Stimulated activated effector memory CD8-positive, alpha-beta T cell treated with anti-CD3 and anti-CD28 coated beads, Interleukin-12 subunit alpha, Interleukin-12 subunit beta, amount 100 ng/mL, for 72 hours (primary cell): ENCODE results near the gene TICAM2.

Experiments used
- ATAC-seq: fragments of 150-1000 bp; cut with Tn5 transposase; 2 replicates; pipeline ENCODE4 v1.10.0; 2021
- DNase-seq, 2 donors: peaks; one replicate each; pipeline ENCODE4 v3.0.0; 2021 to 2022; ENCODE audit warnings: low spot score in 2 of 2
- H3K27ac Mint-ChIP-seq: one replicate; pipeline ENCODE4 v1.8.0; 2022; ENCODE audit warnings: mild to moderate bottlenecking, mixed read lengths
- H3K36me3 Mint-ChIP-seq: one replicate; pipeline ENCODE4 v1.8.0; 2022; ENCODE audit warnings: mild to moderate bottlenecking, mixed read lengths
- H3K4me1 Mint-ChIP-seq: one replicate; pipeline ENCODE4 v1.8.0; 2022; ENCODE audit warnings: mixed read lengths
- H3K4me3 Mint-ChIP-seq: one replicate; pipeline ENCODE4 v1.8.0; 2022; ENCODE audit warnings: mild to moderate bottlenecking, mixed read lengths
- H3K9me3 Mint-ChIP-seq: one replicate; pipeline ENCODE4 v1.8.0; 2022; ENCODE audit warnings: mixed read lengths

The TICAM2 gene

DNA sequence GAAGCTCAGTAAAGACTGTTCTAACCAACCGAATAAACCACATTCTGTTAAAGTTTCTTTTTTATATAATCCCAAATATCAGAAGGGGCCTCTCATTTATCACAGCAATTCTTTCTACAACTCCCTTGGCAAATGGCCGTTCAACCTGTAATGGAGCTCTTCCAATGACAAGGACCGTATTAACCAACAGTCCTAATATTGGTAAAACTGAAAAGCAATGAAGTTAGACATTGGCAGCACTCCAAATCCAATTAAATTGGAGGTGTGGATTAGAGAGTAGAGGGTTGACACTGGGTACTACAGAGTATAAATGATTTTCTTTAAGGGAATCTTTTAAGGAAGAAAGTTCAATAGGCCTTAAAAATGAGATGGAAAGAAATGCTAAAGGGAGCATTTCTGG, 22.7 kb upstream of the TICAM2 start:
- Mint-ChIP-seq H3K27ac (no peak overlapping the region), H3K4me3 (no peak overlapping the region), H3K9me3 (no peaks in the 10 kb centered on the region), H3K36me3 (peaks cover 30% of the 10 kb centered on the region), H3K4me1 (peaks cover 24% of the 10 kb centered on the region)
- no peak for DNase-seq
- ATAC-seq = no peak

DNA sequence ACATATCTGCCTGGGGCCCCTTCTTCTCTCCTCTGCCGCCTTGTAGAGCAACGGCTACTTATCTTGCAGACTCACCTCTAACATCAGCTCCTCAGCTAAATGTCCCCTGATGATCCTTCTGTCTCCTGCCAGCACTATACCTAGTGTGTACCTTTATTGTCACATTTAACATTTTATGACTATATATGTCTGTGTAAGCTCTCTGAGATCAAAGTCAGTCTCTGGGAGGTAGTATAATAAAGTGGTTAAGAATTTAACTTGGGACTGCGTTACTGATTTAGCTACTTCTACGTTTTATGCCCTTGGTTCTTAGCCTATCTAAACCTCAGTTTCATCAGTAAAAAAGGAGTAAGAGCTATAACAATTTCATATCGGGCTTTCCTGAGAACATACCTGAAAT, 21.4 kb upstream of the TICAM2 start:
- Mint-ChIP-seq H3K27ac (no peak overlapping the region), H3K4me3 (no peak overlapping the region), H3K36me3 (peaks cover 43% of the 10 kb centered on the region)

DNA sequence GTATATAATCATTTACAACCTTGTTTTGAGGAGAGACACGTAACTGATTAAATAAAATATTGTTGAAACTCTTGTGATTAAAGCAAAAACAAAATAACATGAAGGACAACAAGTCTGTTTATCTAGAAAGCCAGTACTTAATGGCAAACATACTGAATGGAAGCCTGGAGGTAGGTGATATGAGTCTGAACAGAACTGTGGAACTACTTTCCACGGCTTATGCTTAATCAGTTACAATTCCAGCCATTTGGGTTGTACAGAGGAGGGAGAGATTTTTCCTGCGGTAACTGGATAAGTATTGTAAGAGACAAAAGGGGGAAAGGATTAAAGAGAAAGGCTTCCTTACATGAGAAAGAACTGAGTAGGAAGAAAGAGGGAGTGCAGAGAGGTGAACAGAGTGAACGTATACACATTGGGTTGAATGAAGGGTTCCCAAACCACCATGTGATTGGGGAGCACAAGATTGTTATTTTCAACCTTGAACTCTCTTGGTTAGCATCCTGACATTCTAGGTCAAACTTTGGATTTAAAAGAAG, 19.2 kb upstream of the TICAM2 start:
- Mint-ChIP-seq H3K4me1 (peaks cover 20% of the 10 kb centered on the region), H3K4me3 (no peak overlapping the region), H3K9me3 (no peaks in the 10 kb centered on the region), H3K36me3 (peaks cover 62% of the 10 kb centered on the region), H3K27ac (peak overlapping the region; percentile 69)
- ATAC-seq (no peak), DNase-seq (no peak)

More for the DNA sequence above, 21.4 kb upstream of the TICAM2 start:
- Mint-ChIP-seq H3K9me3 (no peaks in the 10 kb centered on the region), H3K4me1 (peaks cover 24% of the 10 kb centered on the region)
- no peak for ATAC-seq
- no peak for DNase-seq

DNA sequence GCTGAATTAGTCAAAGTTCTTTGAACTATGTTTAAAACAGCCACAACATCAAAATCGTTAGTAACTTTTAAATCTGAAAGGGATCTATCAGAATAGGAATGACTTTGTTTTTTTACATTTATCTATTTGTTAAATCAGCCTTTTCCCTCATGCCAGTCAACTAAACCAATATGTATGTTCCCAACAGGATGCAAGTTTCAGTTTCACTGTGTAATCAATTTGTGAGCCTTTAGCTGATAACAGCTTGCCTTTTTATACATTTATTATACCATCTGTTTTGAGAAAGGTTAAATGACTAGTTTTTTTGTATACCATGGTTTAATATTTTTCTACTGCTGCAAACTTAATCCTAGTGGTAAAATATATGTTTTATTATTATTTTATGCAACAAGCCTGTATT, 14.6 kb upstream of the TICAM2 start:
- H3K27ac Mint-ChIP-seq = peak overlapping the region; percentile 29
- DNase-seq = no peak
- no peaks in the 10 kb centered on the region for H3K9me3 Mint-ChIP-seq
- H3K4me3 Mint-ChIP-seq = no peak overlapping the region
- no peak for ATAC-seq
- H3K4me1 Mint-ChIP-seq = peaks cover 9% of the 10 kb centered on the region
- H3K36me3 Mint-ChIP-seq = peaks cover 92% of the 10 kb centered on the region

DNA sequence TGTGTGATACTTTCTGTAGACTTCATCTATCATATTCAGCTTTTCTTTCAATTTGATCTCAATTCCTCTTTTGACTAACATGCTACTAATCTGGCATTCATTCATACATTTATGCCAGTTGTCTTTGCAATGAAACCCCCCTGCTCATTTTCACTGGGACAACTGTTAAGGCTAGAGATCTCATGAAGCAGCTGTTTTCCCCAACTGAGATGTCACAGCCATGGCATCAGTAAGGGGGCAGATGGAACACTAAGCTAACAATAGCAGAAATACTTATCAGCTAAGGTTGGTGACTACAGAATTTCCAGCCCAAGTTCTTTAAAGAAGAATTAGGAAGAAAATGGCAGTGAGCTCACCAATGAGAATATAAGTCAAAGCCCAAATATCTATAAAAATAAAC, 14.2 kb upstream of the TICAM2 start:
- DNase-seq = no peak
- Mint-ChIP-seq H3K36me3 (peaks cover 96% of the 10 kb centered on the region), H3K4me3 (no peak overlapping the region), H3K9me3 (no peaks in the 10 kb centered on the region), H3K27ac (peak overlapping the region; percentile 29), H3K4me1 (peaks cover 7% of the 10 kb centered on the region)
- no peak for ATAC-seq

DNA sequence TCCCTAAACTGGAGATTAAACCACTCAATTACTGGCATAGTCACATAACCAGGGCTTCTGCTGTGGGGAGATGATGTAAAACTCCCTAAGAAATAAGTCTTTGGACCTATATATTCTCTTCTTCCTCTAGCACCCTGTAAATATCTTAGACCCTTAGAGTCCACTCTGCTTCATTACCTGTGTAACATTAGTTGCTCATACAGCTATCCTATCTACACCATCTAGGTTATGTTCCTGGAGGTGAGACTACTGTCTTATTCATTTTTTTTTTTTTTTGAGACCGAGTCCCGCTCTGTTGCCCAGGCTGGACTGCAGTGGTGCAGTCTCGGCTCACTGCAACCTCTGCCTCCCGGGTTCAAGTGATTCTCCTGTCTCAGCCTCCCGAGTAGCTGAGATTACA, 9.6 kb upstream of the TICAM2 start:
- peaks cover 3% of the 10 kb centered on the region for H3K4me1 Mint-ChIP-seq
- DNase-seq (no peak), ATAC-seq (no peak)
- H3K9me3 Mint-ChIP-seq = no peaks in the 10 kb centered on the region
- H3K4me3 Mint-ChIP-seq = no peak overlapping the region
- H3K36me3 Mint-ChIP-seq = peaks cover 81% of the 10 kb centered on the region
- H3K27ac Mint-ChIP-seq = peak overlapping the region; percentile 32

DNA sequence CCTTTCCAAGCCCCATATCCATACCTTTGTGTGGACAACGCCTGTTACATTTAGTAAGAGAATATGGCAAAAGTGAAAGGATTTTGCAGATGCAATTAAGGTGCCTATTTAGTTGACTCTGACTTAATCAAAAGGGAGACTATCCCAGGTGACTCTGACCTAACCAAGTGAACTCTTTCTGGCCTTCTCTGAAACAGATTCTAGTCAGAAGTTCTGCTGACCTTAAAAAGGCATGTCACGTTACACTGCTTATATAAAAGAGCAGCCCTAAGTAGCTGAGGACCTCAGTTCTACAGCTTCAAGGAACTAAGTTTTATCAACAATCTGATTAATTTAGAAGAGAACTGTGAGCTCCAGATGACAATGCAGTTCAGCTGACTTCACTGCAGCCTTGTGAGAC, 5.7 kb upstream of the TICAM2 start:
- Mint-ChIP-seq H3K4me3 (no peak overlapping the region), H3K9me3 (no peaks in the 10 kb centered on the region), H3K4me1 (peaks cover 14% of the 10 kb centered on the region), H3K36me3 (peaks cover 59% of the 10 kb centered on the region), H3K27ac (no peak overlapping the region)
- DNase-seq (no peak), ATAC-seq (no peak)

DNA sequence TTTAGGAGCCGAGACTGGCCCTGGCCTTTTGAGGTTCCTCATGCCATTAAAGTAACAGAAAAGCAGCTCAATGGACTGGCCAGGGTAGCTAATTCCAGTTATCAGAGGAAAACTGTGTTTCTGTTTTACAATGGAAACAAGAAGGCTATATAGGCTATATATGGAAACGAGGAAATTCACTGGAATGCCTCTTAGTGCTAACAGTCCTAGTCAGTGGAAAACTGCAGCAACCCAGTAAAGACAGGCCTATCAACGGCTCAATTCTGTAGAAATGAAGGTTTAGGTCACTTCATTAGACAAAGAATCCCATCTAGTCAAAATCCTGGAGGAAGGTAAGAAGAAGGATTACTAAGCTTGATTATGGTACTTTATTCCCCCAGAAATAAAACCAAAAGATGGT, 3.2 kb upstream of the TICAM2 start:
- ATAC-seq = no peak
- H3K27ac Mint-ChIP-seq = no peak overlapping the region
- peaks cover 24% of the 10 kb centered on the region for H3K4me1 Mint-ChIP-seq

DNA sequence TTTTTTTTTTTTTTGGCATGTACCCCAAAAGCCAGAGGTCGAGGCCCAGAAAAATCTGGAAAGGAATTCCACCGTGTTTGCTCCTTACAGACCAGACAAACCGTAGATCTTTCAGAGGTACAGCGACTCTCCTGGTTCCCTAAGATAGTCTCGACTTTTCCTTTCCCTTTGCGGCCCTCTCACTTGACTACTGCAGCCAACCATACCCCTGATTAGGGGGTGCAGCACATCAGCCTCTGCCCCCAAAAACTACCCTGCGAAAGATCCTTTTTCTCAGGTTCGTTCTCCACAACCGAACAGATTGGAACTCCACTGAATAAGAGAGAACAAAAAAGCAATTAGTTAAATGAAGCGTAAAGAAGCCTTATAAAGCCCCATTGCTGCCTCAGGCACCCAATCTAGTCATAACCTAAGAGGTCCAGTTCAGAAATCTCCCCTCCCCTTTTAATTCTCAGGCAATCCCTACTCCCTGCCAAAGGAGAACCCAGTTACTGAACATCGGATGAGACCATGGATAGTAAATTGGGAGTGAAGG, 379 bp upstream of the TICAM2 start:
- peaks cover 28% of the 10 kb centered on the region for H3K36me3 Mint-ChIP-seq
- no peaks in the 10 kb centered on the region for H3K9me3 Mint-ChIP-seq
- H3K27ac Mint-ChIP-seq = peak overlapping the region; percentile 41
- DNase-seq (no peak), ATAC-seq (no peak)
- peak overlapping the region; percentile 57 for H3K4me3 Mint-ChIP-seq
- peaks cover 36% of the 10 kb centered on the region for H3K4me1 Mint-ChIP-seq

More for the DNA sequence above, 3.2 kb upstream of the TICAM2 start:
- H3K36me3 Mint-ChIP-seq = peaks cover 39% of the 10 kb centered on the region
- DNase-seq = no peak
- H3K9me3 Mint-ChIP-seq = no peaks in the 10 kb centered on the region
- no peak overlapping the region for H3K4me3 Mint-ChIP-seq

DNA sequence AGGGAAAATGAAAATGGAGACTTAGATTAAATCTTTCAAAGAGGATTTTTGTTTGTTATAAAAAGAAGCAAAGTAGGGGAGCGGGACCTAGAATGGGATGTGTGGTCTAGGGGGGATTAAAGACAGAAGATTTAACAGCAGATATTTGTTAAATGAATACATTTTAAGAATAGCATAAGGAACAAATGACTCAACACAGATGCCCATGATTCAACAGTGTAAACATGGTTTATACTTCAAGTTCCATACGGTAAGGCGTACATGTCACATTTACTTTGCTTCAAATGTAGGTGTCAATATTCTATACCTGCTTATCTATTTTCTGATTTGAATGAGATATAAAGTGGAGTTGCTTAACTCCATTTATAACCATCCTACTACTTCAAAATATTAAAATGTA, 1.5 kb downstream of the TICAM2 start:
- Mint-ChIP-seq H3K36me3 (peaks cover 11% of the 10 kb centered on the region), H3K27ac (no peak overlapping the region), H3K9me3 (no peaks in the 10 kb centered on the region), H3K4me3 (peak overlapping the region; percentile 10), H3K4me1 (peaks cover 30% of the 10 kb centered on the region)
- DNase-seq = no peak
- ATAC-seq = peak; percentile 22

DNA sequence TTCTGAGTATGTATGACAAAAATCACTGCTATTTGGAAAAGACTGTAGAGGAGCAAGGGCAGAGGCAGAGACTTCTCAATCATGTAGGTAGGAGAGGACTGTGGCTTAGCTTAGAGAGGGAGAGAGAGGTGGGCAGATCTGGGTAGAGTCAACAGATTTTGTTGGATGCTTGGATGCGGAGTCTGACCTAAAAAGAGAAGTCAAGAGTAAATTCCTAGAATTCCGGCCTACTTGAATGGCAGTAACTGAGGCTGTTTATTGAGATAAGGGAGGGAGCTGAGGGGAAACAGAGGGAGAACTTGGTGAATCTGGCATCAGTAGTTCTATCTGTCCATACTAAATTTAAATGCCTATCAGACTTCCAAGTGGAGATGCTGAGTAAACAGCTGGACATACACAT, 2.4 kb downstream of the TICAM2 start:
- H3K9me3 Mint-ChIP-seq = no peaks in the 10 kb centered on the region
- DNase-seq (no peak), ATAC-seq (no peak)
- peaks cover 7% of the 10 kb centered on the region for H3K36me3 Mint-ChIP-seq
- no peak overlapping the region for H3K27ac Mint-ChIP-seq
- peaks cover 30% of the 10 kb centered on the region for H3K4me1 Mint-ChIP-seq
- peak overlapping the region; percentile 10 for H3K4me3 Mint-ChIP-seq

DNA sequence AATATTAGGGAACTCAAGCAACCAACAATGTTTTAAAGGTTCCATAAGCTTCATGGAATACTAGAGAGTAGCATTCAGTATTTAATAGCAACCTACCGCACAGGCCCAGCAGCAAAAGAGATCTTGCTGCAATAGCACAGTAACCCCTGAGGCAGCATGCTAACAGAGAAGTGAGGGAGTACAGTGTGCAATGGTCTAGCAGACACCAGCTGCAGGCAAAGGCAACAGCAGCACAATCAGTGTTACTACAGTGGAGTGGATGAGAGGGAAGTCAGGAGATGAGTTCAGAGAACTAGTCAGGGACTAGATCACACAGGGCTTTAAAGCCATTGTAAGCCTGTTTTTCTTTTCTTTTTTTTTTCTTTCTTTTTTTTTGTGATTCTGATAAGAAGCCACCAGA, 2.8 kb downstream of the TICAM2 start:
- Mint-ChIP-seq H3K27ac (no peak overlapping the region), H3K4me3 (no peak overlapping the region), H3K9me3 (no peaks in the 10 kb centered on the region), H3K36me3 (peaks cover 7% of the 10 kb centered on the region), H3K4me1 (peaks cover 30% of the 10 kb centered on the region)
- DNase-seq = no peak
- ATAC-seq = no peak

DNA sequence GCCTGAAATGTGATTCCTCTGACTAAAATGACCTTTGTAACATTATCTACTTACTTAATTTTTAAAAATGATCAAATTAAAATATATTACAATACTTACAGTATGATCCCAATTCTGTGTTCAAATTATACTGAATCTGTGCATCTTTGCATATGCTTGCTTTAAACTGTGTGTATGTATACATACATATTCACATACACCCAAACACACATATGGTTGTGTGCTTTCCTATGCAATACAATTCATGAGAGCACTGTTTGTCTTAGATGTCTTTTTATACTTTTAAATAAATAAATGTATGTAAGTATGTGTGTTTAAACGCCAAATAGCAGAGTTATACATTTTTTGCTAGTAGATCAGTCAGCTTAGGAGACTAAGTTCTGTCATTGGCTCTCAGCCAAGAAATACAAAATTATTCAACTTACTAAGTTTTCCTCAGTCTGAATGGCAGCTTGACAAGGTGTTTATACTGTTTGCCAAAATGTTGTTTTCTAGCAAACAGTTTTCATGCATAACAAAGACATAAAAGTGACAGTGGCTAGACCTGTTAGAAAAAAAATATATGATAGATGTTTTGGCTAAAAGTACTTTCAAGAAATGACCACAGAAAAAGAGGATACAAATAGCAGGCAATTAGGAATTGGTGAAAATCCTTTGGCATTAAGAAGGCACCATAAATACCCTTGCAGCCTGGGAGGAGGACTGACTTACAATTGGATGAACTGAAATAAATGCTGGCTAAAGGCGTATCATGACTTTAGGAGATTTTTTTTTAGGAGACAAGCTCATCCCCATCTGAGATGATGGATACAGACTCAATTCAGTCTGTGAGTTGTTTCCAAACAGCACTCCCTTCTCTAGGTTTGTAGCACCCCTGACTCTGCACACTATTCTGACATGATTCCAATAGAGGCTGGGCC, 7.9 kb downstream of the TICAM2 start:
- Mint-ChIP-seq H3K4me3 (no peak overlapping the region), H3K27ac (no peak overlapping the region), H3K36me3 (no peaks in the 10 kb centered on the region), H3K4me1 (peaks cover 2% of the 10 kb centered on the region), H3K9me3 (no peaks in the 10 kb centered on the region)
- no peak for ATAC-seq
- no peak for DNase-seq

DNA sequence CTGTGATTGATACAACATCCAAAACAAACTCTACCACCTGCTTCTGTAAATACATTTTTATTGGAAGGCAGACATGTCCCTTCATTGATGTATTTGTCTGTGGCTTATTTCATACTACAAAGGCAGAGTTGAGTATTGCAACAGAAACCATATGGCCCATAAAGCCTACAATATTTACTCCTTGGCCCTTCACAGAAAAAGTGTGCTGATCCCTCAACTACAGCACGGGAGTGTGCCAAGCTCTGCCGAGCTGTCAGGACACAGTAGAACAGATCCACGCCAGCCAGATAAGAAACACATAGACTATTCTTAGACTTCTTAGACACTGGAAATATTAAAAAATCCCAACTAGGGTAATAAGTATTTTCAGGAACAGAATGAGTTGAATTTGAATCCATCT, 13.2 kb downstream of the TICAM2 start:
- no peaks in the 10 kb centered on the region for H3K9me3 Mint-ChIP-seq
- no peak overlapping the region for H3K27ac Mint-ChIP-seq
- DNase-seq (no peak), ATAC-seq (no peak)
- no peaks in the 10 kb centered on the region for H3K4me1 Mint-ChIP-seq
- no peak overlapping the region for H3K4me3 Mint-ChIP-seq
- no peaks in the 10 kb centered on the region for H3K36me3 Mint-ChIP-seq

DNA sequence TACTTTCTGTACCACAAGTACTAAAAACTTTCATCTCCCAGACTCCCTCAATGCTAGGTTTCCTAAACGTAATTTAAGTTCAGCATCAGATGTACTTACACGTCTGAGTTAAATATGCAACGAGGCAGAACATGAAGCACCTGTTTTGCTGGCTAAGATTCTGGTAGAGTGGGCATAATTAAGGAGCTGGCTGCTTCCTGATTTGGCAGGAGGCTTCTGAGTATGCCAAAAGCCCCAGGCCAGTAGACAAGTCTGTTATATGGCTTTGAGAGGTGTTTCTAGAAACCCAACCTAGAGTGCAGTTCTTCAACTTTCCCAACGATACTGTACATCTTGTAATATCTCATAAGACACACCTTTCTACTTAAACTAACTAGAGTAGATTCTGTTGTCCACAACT, 13.6 kb downstream of the TICAM2 start:
- no peaks in the 10 kb centered on the region for H3K36me3 Mint-ChIP-seq
- H3K4me3 Mint-ChIP-seq = no peak overlapping the region
- ATAC-seq (no peak), DNase-seq (no peak)
- H3K4me1 Mint-ChIP-seq = no peaks in the 10 kb centered on the region
- no peak overlapping the region for H3K27ac Mint-ChIP-seq
- no peaks in the 10 kb centered on the region for H3K9me3 Mint-ChIP-seq

DNA sequence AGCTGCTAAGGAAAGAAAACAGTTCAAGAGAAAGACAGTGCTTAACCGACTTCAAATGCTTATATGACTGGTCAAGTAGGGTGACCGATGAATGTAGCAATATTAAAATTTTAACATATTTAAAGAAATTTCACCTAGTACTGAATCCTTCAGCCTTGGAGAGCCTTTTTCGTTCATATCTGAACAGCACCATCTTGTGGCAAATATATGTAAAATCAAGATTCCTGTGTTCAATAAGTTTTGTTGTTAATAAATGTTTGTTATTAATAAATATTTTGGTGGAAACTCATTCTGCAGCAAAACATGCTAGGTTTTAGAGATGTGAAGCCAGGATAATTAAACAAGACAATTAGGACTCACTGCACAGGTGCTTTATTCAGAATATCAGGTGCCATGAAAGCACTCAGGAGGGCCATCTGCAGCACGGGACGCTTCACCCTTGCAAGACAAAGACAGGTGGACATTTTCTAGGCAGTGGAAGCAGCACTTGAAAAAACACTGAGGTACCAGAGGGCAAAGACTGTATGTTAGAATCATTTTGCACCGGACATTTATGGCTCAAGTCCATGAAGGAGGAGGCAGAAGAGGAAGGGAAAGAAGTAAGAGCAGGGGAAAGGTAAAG, 15.6 kb downstream of the TICAM2 start:
- DNase-seq (no peak), ATAC-seq (no peak)
- H3K4me1 Mint-ChIP-seq = no peaks in the 10 kb centered on the region

More for the DNA sequence above, 15.6 kb downstream of the TICAM2 start:
- Mint-ChIP-seq H3K4me3 (no peak overlapping the region), H3K36me3 (no peaks in the 10 kb centered on the region), H3K27ac (no peak overlapping the region), H3K9me3 (no peaks in the 10 kb centered on the region)
